Hepatocyte (in vitro differentiated cells): ENCODE data around the gene MRRF. TPM values are rescaled to one million over a fixed set of nuclear protein-coding genes. Genes with fewer than 3 reads are reported as not detected.

Experiments
- DNase-seq: peaks from one replicate; pipeline ENCODE4 v3.0.0-alpha.2; 2016; ENCODE audit warnings: low spot score
- H2AFZ ChIP-seq: fragments of 200-600 bp; sonication (generic); 2 replicates; pipeline ENCODE4 v1.6.0; 2016; ENCODE audit warnings: antibody characterized with exemption, mild to moderate bottlenecking
- H3K27ac ChIP-seq: fragments of 200-600 bp; sonication (generic); 2 replicates; pipeline ENCODE4 v1.5.1; 2016; ENCODE audit warnings: mild to moderate bottlenecking
- H3K27me3 ChIP-seq: fragments of 200-600 bp; sonication (generic); 2 replicates; pipeline ENCODE4 v1.6.1; 2016
- H3K36me3 ChIP-seq: fragments of 200-600 bp; sonication (generic); replicated peaks from 2 replicates; pipeline ENCODE4 v1.5.1; 2016; ENCODE audit warnings: low read depth; ENCODE audit not compliant: insufficient read depth
- H3K4me1 ChIP-seq: fragments of 200-600 bp; sonication (generic); 2 replicates; pipeline ENCODE4 v1.5.1; 2016; ENCODE audit warnings: mild to moderate bottlenecking, moderate library complexity; ENCODE audit not compliant: insufficient read depth
- H3K4me2 ChIP-seq: fragments of 200-600 bp; sonication (generic); 2 replicates; pipeline ENCODE4 v1.6.0; 2016
- H3K4me3 ChIP-seq: fragments of 200-600 bp; sonication (generic); 2 replicates; pipeline ENCODE4 v1.5.1; 2016; ENCODE audit warnings: mild to moderate bottlenecking
- H3K79me2 ChIP-seq: fragments of 200-600 bp; sonication (generic); 2 replicates; pipeline ENCODE4 v1.6.0; 2017; ENCODE audit warnings: mild to moderate bottlenecking
- H3K9me2 ChIP-seq: fragments of 200-600 bp; sonication (generic); replicated peaks from 2 replicates; pipeline ENCODE4 v1.6.0; 2017; ENCODE audit warnings: mild to moderate bottlenecking; ENCODE audit not compliant: insufficient read depth
- H3K9me3 ChIP-seq: fragments of 200-600 bp; sonication (generic); 2 replicates; pipeline ENCODE4 v1.5.1; 2016; ENCODE audit warnings: low read depth, mild to moderate bottlenecking
- H4K20me1 ChIP-seq: fragments of 200-600 bp; sonication (generic); 2 replicates; pipeline ENCODE4 v1.6.0; 2016; ENCODE audit warnings: mild to moderate bottlenecking; ENCODE audit not compliant: insufficient read depth, poor library complexity, severe bottlenecking
- EZH2 ChIP-seq: fragments of 200-600 bp; sonication (generic); IDR thresholded peaks from 2 replicates; pipeline ENCODE4 v1.6.1; 2016; ENCODE audit warnings: antibody characterized with exemption, mild to moderate bottlenecking, borderline replicate concordance
- EZH2phosphoT487 ChIP-seq: fragments of 200-600 bp; sonication (generic); IDR thresholded peaks from one replicate; pipeline ENCODE4 v1.6.1; 2018; ENCODE audit warnings: antibody characterized with exemption, mild to moderate bottlenecking, low read depth, moderate library complexity; ENCODE audit not compliant: unreplicated experiment, severe bottlenecking
- WGBS: methylation state at CpG from one replicate; pipeline ENCODE4 v1.1.6; 2016; ENCODE audit warnings: low lambda C conversion rate; ENCODE audit errors: missing lambda C conversion rate; 5-methylcytosine and 5-hydroxymethylcytosine counted together
- polyA plus RNA-seq: library from polyadenylated mRNA; unstranded; fragments of >200 nt; fragmentation: Nextera tagmentation; extraction: Ambion mirVana; gene quantifications from 2 replicates; pipeline ENCODE4 v1.2.1, GENCODE V29; 2016
- total RNA-seq: library from RNA; depleted of rRNA; stranded (reverse); fragments of >200 nt; gene quantifications from 2 replicates; pipeline ENCODE4 v1.2.3, GENCODE V29; 2014
- TF ChIP-seq, protein P1 (sequence below): fragments of 200-600 bp; sonication (generic); IDR thresholded peaks from 2 replicates; pipeline ENCODE4 v1.5.1; 2016; ENCODE audit warnings: antibody characterized with exemption, mild to moderate bottlenecking; ENCODE audit not compliant: poor library complexity

Gene MRRF
- total and polyA plus RNA-seq, 2 experiments from 2014 or later, result 26.8 to 32.9 TPM

DNA sequence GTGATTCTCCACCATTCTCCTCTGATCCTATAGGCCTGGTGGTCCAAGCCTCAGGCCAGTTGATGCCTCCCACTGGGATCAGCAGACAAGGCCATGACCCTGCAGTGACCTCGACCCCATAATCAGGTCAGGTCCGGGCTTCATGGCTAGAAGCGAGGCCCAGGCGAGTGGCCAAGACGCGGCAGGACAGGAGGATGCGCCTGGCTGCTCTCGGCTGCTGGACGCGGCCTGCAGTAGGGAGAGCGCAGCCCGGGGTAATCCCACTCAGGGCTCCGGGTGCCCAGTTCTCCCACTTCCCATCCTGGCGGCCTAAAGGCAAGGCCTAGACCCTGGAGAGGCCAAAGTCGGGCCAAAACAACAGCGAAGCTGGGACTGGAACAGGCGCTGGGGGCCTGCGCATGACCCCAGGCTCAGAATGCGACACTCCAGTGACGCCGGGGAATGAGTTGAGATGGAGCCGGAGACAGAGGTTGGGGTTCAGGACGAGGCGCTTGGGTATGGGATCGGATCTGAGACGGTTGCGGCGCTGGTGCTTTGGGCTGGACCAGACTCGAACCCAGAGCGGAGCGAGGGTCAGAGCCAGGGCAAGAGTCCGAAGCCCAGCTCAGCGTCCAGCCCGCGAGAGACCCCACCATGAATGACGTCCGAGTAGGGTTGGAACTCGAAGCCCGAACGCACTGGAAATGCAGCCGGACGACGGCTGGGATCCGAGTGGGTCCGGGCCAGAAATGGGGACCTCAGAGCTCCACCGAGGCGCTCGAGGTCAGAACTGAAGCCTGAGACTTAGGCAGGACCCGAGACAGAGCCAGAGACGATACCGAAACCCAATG lies 39.2 kb upstream of the MRRF start:
- Histone ChIP-seq H4K20me1 (no peaks in the 10 kb centered on the region), H3K9me3 (no peaks in the 10 kb centered on the region), H3K36me3 (no peaks in the 10 kb centered on the region), H3K79me2 (no peaks in the 10 kb centered on the region), H3K9me2 (no peaks in the 10 kb centered on the region), H3K27ac (no peak overlapping the region), H2AFZ (no peak overlapping the region), H3K27me3 (peaks cover 97% of the 10 kb centered on the region), H3K4me3 (no peak overlapping the region), H3K4me1 (peaks cover 16% of the 10 kb centered on the region), H3K4me2 (peak overlapping the region; percentile 49)
- 72% methylated on average over 50 of the region's 51 CpGs for WGBS
- no peak for DNase-seq
- no peak for TF ChIP-seq EZH2
- TF ChIP-seq, protein P1, sequence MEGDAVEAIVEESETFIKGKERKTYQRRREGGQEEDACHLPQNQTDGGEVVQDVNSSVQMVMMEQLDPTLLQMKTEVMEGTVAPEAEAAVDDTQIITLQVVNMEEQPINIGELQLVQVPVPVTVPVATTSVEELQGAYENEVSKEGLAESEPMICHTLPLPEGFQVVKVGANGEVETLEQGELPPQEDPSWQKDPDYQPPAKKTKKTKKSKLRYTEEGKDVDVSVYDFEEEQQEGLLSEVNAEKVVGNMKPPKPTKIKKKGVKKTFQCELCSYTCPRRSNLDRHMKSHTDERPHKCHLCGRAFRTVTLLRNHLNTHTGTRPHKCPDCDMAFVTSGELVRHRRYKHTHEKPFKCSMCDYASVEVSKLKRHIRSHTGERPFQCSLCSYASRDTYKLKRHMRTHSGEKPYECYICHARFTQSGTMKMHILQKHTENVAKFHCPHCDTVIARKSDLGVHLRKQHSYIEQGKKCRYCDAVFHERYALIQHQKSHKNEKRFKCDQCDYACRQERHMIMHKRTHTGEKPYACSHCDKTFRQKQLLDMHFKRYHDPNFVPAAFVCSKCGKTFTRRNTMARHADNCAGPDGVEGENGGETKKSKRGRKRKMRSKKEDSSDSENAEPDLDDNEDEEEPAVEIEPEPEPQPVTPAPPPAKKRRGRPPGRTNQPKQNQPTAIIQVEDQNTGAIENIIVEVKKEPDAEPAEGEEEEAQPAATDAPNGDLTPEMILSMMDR, result no peak
- TF ChIP-seq EZH2phosphoT487, result no peak

DNA sequence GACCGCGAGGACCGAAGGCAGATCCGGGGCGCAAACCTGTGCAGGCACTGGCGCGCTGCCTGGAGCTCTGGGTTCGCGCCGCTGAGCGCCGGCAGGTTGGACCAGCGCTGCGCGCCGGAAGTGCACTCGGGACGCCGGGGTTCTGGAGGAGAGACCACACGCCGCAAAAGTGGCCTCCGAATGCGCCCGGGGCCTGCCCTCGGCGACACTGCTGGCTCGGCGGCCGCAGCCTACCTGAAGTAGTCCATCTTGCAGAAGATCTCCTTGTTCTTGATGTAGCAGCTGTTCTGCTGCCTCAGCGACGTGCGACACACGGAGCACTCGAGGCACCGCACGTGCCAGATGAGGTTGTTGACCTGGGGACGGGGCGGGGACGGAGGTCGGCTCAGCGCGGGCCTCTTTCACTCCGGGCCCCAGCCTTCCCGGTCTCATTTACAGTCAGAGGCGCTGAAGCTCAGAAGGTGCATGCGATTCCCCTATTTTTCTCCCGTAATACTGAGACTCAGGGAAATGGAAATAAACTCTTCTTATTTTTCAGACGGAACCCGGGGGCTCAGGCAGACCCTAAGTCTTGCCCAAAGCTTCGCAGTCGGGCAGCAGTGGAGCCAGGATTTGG lies 38.4 kb upstream of the MRRF start:
- Histone ChIP-seq H2AFZ (no peak overlapping the region), H3K4me3 (no peak overlapping the region), H4K20me1 (no peaks in the 10 kb centered on the region), H3K36me3 (no peaks in the 10 kb centered on the region), H3K4me1 (peaks cover 15% of the 10 kb centered on the region), H3K27me3 (peaks cover 97% of the 10 kb centered on the region), H3K9me3 (no peaks in the 10 kb centered on the region), H3K27ac (no peak overlapping the region), H3K4me2 (peak overlapping the region; percentile 49), H3K79me2 (no peaks in the 10 kb centered on the region), H3K9me2 (no peaks in the 10 kb centered on the region)
- WGBS, result 23% methylated on average over 51 of the region's 51 CpGs
- DNase-seq, result no peak
- TF ChIP-seq EZH2 (peak; percentile 89), EZH2phosphoT487 (peak; percentile 31)
- TF ChIP-seq, protein P1, result no peak

DNA sequence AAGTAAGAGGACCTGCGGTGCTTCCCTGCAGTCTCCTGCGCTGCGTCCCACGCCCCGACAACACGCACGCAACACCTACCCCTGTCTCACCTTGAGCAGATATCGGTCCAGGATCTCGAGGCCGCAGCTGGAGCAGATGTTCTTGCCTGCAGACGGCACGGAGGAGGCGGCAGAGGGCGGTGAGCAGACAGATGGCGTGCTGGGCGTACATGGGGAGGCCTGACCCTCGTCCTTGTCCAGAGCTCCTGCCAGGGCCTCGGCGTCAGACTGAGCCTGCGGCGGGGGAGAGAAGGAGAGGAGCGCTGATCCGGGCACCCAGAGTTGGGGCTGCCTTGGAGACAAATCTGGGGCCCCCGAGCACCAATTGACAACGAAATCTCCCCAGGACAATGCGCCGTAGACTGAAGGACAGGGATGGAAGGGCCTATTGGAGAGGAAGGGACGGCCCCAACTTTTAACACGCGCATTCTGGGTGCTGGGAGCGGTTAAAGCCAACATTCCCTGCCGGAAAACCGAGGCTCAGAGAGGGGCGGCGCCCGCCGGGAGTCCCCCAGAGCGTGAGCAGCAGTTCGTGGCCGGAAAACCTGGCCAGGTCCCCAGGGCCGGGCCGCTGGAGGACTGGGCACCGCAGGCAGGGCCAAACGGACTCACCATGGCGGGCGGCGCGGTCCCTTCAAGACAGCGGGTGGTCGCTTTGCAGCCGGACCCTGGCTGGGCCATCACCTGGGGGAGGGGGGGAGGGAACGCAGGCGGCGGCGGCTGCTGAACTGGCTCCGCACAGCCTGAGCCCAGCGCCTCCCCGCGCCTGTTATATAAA lies 37.7 kb upstream of the MRRF start:
- H3K4me2 ChIP-seq, result peak overlapping the region; percentile 95
- H3K36me3 ChIP-seq, result no peaks in the 10 kb centered on the region
- DNase-seq, result no peak
- H2AFZ ChIP-seq, result peak overlapping the region; percentile 43
- H4K20me1 ChIP-seq, result no peaks in the 10 kb centered on the region
- WGBS, result 3% methylated on average over 50 of the region's 59 CpGs
- peaks cover 15% of the 10 kb centered on the region for H3K4me1 ChIP-seq
- no peak overlapping the region for H3K4me3 ChIP-seq
- no peaks in the 10 kb centered on the region for H3K9me2 ChIP-seq
- TF ChIP-seq EZH2 (peak; percentile 46), EZH2phosphoT487 (no peak)
- TF ChIP-seq, protein P1, result no peak
- H3K9me3 ChIP-seq, result no peaks in the 10 kb centered on the region
- no peak overlapping the region for H3K27ac ChIP-seq
- peaks cover 97% of the 10 kb centered on the region for H3K27me3 ChIP-seq
- H3K79me2 ChIP-seq, result no peaks in the 10 kb centered on the region
